Measurements from ENCODE around the gene PTDSS2.
A peak's percentile ranks its signal among the peaks of the same experiment; 100 is the strongest.

PTDSS2 gene

GRCh38 chr11:532986-533585, 83.0 kb downstream of the PTDSS2 start:
- no peak for TF ChIP-seq CTCF (IDR thresholded peaks at IDR 0.05; ENCODE audit: control extremely low read depth, extremely low read depth, low read depth, missing control alignments)
- CTCF ChIA-PET, result interaction anchor here (2.6 to 6.8 kb wide), 2 partner anchors 14 to 189 kb away, joined by 7 to 77 read pairs; no protein-coding TSS in a partner anchor
- DNase-seq (ENCODE audit: extremely low spot score), result no peak
- POLR2A ChIA-PET, result no interaction called here

DNA sequence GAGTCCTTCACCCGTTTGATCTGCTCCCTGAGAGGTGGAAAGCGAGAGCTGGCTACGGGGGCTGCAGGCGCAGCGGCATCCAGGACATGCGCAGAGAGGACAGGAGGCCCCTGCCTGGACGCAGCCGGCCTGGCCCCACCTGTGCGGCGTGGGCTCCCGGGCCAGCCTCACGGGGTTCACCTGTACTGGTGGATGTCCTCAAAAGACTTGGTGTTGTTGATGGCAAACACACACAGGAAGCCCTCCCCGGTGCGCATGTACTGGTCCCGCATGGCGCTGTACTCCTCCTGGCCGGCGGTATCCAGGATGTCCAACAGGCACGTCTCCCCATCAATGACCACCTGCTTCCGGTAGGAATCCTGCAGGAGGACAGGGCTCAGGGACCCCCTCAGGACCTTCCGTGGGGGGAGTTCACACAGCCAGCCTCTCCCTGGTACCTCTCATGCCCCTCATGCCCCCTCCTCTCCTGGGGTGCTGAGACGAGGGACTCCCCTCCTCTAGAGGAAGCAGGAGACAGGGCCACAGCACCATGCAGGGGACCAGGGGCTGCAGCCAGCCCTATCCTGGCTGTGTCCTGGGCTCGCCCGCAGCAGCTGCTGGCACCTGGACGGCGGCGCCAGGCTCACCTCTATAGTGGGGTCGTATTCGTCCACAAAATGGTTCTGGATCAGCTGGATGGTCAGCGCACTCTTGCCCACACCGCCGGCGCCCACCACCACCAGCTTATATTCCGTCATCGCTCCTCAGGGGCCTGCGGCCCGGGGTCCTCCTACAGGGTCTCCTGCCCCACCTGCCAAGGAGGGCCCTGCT, 83.7 kb downstream of the PTDSS2 start:
- DNase-seq (ENCODE audit: extremely low spot score), result no peak
- CTCF ChIA-PET, result interaction anchor here (2.6 to 6.8 kb wide), 2 partner anchors 15 to 188 kb away, joined by 7 to 77 read pairs; no protein-coding TSS in a partner anchor
- no peak for TF ChIP-seq CTCF (IDR thresholded peaks at IDR 0.05; ENCODE audit: control extremely low read depth, extremely low read depth, low read depth, missing control alignments)
- POLR2A ChIA-PET, result no interaction called here

GRCh38 chr11:534396-535209, 84.5 kb downstream of the PTDSS2 start:
- no peak for DNase-seq (ENCODE audit: extremely low spot score)

DNA sequence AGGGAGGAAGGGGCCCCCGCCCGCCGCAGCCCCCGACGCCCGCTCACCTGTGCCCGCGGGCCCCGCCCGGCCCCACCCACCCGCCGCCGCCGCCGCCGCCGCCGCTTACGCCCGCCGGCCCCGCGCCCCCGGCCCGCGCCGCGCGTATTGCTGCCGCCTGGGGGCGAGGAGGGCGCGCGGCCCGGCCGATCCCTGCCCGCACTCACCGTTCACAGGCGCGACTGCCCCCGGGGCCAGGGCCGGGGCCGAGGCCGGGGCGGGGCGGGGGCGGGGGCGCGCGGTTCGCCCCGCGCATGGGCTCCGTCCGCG, 85.1 kb downstream of the PTDSS2 start:
- peak; percentile 6 for TF ChIP-seq CTCF (IDR thresholded peaks at IDR 0.05; ENCODE audit: control extremely low read depth, extremely low read depth, low read depth, missing control alignments)
- DNase-seq (ENCODE audit: extremely low spot score), result no peak
- ChIA-PET CTCF (interaction anchor here (1.0 to 6.8 kb wide), 3 partner anchors 13 to 20 kb away, joined by 3 to 77 read pairs (median 11); no protein-coding TSS in a partner anchor), POLR2A (interaction anchor here (1.1 to 1.5 kb wide), 3 partner anchors 29 to 284 kb away, joined by 3 read pairs; partner anchors contain the start of genes PNPLA2 and RNH1)

More at GRCh38 chr11:534396-535209, 84.5 kb downstream of the PTDSS2 start:
- TF ChIP-seq CTCF (IDR thresholded peaks at IDR 0.05; ENCODE audit: control extremely low read depth, extremely low read depth, low read depth, missing control alignments), result no peak
- ChIA-PET POLR2A (no interaction called here), CTCF (interaction anchor here (2.2 to 6.8 kb wide), 3 partner anchors 16 to 187 kb away, joined by 7 to 77 read pairs (median 11); no protein-coding TSS in a partner anchor)

DNA sequence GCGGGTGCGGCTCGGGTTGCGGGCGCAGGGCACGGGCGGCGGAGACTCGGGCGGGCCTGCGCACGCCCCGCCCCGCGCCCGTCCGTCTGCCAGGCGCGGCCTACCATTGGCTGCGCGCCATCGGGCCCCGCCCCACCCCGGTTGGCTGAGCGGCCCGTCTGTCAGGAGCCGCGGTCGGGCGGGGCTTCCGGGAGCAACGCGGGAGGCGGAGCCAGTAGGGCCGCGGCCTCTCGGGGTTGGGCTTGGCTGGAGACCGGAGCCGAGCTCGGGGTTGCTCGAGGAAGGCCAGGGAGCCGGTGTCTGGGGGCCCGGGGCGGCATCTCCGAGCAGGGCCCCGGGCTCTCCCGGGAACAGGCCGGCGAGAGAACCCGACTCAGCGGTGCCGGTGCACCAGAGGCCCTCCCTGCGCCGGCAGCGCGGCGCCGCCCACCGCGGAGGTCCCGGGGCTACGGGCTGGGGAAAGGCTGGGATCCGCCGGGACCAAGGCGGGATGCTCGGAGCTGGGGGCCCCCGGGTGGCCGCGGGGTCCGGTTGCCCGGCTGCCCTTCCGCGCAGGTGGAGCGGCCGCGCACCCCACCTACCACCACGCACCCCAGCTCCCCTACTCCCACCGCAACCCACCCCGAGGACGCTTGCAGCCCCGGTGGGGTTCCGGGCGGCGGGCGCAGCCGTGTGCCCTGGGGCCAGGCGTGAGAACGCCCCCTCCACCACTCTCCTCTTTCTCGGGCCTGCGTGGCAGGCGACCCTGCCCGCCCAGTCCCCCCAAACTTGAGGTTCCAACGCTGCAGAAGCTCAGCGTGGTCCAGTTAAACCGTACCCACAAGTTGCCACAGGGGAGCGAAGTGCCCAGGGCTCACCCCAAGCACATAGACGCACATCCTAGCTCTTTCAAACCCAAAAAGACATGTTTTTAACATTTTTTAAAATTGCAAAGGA, 85.7 kb downstream of the PTDSS2 start, which contains the start of gene HRAS:
Gene HRAS, minus strand, starts transcription at position 58 of the 936 bp plus-strand sequence.
- no peak for TF ChIP-seq CTCF (IDR thresholded peaks at IDR 0.05; ENCODE audit: control extremely low read depth, extremely low read depth, low read depth, missing control alignments)
- DNase-seq (ENCODE audit: extremely low spot score), result peak; percentile 100
- CTCF ChIA-PET, result interaction anchor here (0.7 to 6.8 kb wide), 8 partner anchors 9 to 191 kb away, joined by 3 to 77 read pairs (median 3); no protein-coding TSS in a partner anchor
- POLR2A ChIA-PET, result interaction anchor here (1.1 to 1.5 kb wide), 3 partner anchors 29 to 283 kb away, joined by 3 read pairs; partner anchors contain the start of genes PNPLA2 and RNH1
